Glutamatergic neuron (in vitro differentiated cells): Measurements from ENCODE around the gene SLC25A13. TPM values are rescaled to one million over a fixed set of nuclear protein-coding genes. Genes with fewer than 3 reads are reported as not detected.

Source experiments
- DNase-seq: peaks from one replicate; pipeline ENCODE4 v3.0.0; 2022
- H3K27ac Mint-ChIP-seq: one replicate; pipeline ENCODE4 v1.8.0; 2020; ENCODE audit warnings: mild to moderate bottlenecking, mixed read lengths, inconsistent platforms; ENCODE audit not compliant: unreplicated experiment
- H3K27me3 Mint-ChIP-seq: one replicate; pipeline ENCODE4 v1.8.0; 2020; ENCODE audit warnings: mild to moderate bottlenecking, moderate library complexity, mixed read lengths, inconsistent platforms; ENCODE audit not compliant: unreplicated experiment
- H3K36me3 Mint-ChIP-seq: one replicate; pipeline ENCODE4 v1.8.0; 2020; ENCODE audit warnings: mild to moderate bottlenecking, mixed read lengths, inconsistent platforms; ENCODE audit not compliant: unreplicated experiment
- H3K4me1 Mint-ChIP-seq: one replicate; pipeline ENCODE4 v1.8.0; 2020; ENCODE audit warnings: mild to moderate bottlenecking, low read depth, mixed read lengths, inconsistent platforms; ENCODE audit not compliant: unreplicated experiment
- H3K4me3 Mint-ChIP-seq: one replicate; pipeline ENCODE4 v1.8.0; 2020; ENCODE audit warnings: mild to moderate bottlenecking, mixed read lengths, inconsistent platforms; ENCODE audit not compliant: unreplicated experiment
- H3K9me3 Mint-ChIP-seq: one replicate; pipeline ENCODE4 v1.8.0; 2020; ENCODE audit warnings: mild to moderate bottlenecking, moderate library complexity, mixed read lengths, inconsistent platforms; ENCODE audit not compliant: unreplicated experiment
- total RNA-seq: library from RNA; stranded (reverse); fragmentation: NEBNext Ultra II Directional; extraction: Animal tissue kit (Norgen Biotek cat#: 25700); gene quantifications from one replicate; pipeline ENCODE4 v1.2.1, GENCODE V29; 2021; ENCODE audit not compliant: unreplicated experiment
- TF ChIP-seq, protein P1 (sequence below): fragments of 200-600 bp; sonication (generic); IDR thresholded peaks from one replicate; pipeline ENCODE4 v1.5.0; 2021; ENCODE audit not compliant: partially characterized antibody, unreplicated experiment

Gene SLC25A13
- total RNA-seq, 1 donor from 2014 or later: 48.5 TPM

DNA sequence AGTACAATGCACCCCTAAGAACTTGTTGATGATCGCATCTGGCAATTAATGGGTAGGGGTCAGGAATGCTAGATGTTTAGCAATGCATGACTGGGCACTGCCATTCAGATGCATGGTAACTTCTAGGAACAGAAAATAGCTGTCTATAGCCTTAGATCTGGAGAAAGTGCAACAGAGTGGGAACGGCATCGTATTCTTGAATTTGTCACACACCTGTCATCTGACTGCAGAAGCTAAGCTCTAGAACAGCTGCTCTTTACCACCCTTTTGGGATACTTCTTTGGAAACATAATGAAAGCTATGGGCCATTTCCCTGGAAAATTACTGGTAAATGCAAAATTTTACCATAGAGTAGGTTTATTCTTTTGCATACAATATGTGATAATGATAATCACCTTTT lies 118.1 kb downstream of the SLC25A13 start:
- Mint-ChIP-seq H3K4me1 (no peaks in the 10 kb centered on the region), H3K27me3 (no peaks in the 10 kb centered on the region), H3K9me3 (no peaks in the 10 kb centered on the region), H3K36me3 (no peaks in the 10 kb centered on the region), H3K27ac (no peak overlapping the region), H3K4me3 (no peak overlapping the region)
- DNase-seq: no peak
- TF ChIP-seq, protein P1, sequence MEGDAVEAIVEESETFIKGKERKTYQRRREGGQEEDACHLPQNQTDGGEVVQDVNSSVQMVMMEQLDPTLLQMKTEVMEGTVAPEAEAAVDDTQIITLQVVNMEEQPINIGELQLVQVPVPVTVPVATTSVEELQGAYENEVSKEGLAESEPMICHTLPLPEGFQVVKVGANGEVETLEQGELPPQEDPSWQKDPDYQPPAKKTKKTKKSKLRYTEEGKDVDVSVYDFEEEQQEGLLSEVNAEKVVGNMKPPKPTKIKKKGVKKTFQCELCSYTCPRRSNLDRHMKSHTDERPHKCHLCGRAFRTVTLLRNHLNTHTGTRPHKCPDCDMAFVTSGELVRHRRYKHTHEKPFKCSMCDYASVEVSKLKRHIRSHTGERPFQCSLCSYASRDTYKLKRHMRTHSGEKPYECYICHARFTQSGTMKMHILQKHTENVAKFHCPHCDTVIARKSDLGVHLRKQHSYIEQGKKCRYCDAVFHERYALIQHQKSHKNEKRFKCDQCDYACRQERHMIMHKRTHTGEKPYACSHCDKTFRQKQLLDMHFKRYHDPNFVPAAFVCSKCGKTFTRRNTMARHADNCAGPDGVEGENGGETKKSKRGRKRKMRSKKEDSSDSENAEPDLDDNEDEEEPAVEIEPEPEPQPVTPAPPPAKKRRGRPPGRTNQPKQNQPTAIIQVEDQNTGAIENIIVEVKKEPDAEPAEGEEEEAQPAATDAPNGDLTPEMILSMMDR: no peak

DNA sequence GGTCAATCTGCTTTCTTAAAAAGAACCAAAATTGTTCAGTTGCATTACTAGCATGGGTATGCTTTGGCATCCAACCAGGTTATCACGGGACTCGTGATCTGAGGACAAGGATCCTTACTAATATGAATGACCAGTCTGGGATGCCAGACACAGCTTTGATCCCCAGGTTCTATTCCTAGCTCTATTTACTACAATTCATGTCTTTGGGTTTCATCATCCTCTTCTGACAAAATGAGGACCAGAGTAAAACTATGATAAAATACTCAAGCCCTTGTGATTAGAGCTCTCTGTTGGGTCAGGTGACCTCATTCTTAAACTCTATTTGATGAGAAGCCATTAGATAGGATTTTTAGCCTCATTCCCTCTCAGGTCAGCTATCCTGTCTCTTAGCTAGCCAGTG lies 119.8 kb downstream of the SLC25A13 start:
- Mint-ChIP-seq H3K4me3 (no peak overlapping the region), H3K36me3 (no peaks in the 10 kb centered on the region), H3K4me1 (no peaks in the 10 kb centered on the region), H3K27ac (no peak overlapping the region), H3K27me3 (no peaks in the 10 kb centered on the region), H3K9me3 (no peaks in the 10 kb centered on the region)
- TF ChIP-seq, protein P1: no peak
- no peak for DNase-seq

DNA sequence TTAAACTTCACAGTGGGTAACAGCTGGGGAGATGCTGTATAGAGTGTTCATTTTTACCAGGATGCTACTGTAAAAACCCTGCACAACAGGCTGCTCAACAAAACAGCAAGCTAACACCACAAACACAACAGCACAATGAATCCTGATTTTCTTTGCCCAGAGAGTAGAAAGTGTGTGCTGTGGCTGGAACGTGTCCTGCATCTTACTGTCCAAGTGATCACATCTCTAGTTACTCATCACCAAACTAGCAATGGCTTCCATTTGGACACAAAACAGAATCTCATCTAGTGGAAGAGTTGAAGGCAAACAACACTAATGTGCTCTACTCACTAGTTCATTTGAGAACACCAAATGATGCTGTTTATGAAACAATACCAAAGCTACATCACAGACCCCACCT lies 121.2 kb downstream of the SLC25A13 start:
- TF ChIP-seq, protein P1: no peak
- Mint-ChIP-seq H3K9me3 (no peaks in the 10 kb centered on the region), H3K36me3 (no peaks in the 10 kb centered on the region), H3K27ac (no peak overlapping the region), H3K27me3 (no peaks in the 10 kb centered on the region), H3K4me3 (no peak overlapping the region), H3K4me1 (no peaks in the 10 kb centered on the region)
- DNase-seq: no peak

DNA sequence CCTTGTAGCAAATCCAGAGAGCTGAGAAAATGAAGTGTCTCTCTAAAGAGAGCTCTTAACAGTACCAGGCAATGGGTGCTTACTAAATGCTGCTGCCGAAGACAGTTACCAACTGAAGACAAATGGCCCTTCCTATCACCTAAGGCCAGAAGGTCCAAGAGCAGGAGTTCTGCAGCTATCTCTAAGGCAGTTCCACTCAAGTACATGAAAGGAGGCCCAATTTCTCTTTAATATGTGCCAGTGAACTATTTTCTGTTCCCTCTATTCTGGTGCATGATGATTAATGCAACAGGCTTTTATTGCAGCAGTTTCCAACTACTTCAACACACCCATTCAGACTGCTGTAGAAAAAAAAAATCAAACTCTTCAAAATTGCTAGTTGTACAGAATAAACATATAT lies 122.5 kb downstream of the SLC25A13 start:
- Mint-ChIP-seq H3K9me3 (peaks cover 2% of the 10 kb centered on the region), H3K4me1 (peaks cover 9% of the 10 kb centered on the region), H3K27me3 (no peaks in the 10 kb centered on the region), H3K36me3 (no peaks in the 10 kb centered on the region), H3K27ac (no peak overlapping the region), H3K4me3 (no peak overlapping the region)
- TF ChIP-seq, protein P1: no peak
- no peak for DNase-seq

DNA sequence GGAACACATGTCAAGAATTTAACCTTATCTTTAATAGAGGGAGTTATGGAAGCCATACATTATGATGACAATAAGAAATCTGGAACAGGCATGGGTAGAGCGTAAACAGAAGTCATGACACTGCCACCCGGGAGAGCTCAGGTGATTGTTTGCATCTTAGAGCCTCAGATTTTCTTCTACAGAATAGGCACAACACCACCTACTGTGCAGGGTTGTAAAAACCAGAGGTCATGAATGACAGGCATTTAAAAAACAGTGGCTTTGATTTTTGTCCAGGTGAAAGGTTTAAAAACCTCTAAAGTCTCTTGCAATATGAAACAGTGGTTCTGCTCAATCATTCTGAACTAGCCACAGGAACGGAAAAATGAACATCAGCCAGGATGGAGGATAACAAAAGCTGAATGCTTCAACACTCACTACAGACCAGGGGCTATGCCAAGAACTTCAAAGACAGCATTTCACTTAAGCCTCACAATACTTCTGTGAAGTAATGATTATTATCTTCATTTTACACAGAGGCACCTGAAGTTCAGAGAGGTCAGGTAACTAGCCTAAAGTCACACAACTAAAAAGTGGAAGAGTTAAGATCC lies 123.8 kb downstream of the SLC25A13 start:
- TF ChIP-seq, protein P1: no peak
- no peak overlapping the region for H3K4me3 Mint-ChIP-seq
- no peaks in the 10 kb centered on the region for H3K27me3 Mint-ChIP-seq
- H3K36me3 Mint-ChIP-seq: no peaks in the 10 kb centered on the region
- H3K9me3 Mint-ChIP-seq: peaks cover 2% of the 10 kb centered on the region
- no peak overlapping the region for H3K27ac Mint-ChIP-seq
- no peak for DNase-seq
- H3K4me1 Mint-ChIP-seq: peaks cover 16% of the 10 kb centered on the region
